HG03457 (cell line): ENCODE results near the gene POLG.

Source experiments
- ATAC-seq: cut with Tn5 transposase; IDR thresholded peaks from one replicate; pipeline ENCODE4 v1.9.1; 2021; ENCODE audit warnings: moderate number of reproducible peaks; ENCODE audit not compliant: unreplicated experiment

POLG gene

GRCh38 chr15:89328398-89329254 is 6.0 kb downstream of the POLG start:
- ATAC-seq = no peak

GRCh38 chr15:89327113-89327512 is 7.5 kb downstream of the POLG start:
- ATAC-seq = no peak

- no peak for ATAC-seq
Measured at GRCh38 chr15:89326316-89326715, 8.3 kb downstream of the POLG start.

DNA sequence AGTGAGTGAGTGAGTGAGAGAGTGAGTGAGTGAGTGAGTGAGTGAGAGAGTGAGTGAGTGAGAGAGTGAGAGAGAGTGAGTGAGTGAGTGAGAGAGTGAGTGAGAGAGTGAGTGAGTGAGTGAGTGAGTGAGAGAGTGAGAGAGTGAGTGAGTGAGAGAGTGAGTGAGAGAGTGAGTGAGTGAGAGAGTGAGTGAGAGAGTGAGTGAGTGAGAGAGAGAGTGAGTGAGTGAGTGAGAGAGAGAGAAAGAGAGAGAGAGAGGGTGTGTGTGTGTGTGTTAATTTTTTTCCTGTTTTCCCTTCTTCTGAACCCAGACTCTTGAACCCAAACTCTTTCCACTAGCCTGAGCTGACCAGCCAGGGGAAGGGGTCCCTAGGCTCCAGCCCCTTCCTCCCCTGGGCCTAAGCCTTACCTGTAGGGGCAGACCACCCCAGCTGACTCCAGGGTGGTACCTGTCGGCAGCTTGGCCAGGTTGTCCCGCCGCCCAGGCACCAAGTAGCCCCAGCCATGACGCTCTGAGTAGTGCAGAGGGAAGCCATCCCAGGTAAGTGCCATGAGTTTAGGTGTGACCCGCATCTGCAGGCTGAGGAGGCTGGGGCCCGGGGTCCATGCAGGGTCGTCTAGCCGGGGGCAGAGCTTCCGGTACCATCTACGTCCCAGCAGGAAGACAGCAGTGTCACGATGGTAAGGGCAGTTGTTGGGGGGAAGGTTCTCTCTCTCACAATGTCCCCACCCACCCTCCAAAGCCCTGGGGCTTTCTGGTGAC is 9.4 kb downstream of the POLG start:
- no peak for ATAC-seq

DNA sequence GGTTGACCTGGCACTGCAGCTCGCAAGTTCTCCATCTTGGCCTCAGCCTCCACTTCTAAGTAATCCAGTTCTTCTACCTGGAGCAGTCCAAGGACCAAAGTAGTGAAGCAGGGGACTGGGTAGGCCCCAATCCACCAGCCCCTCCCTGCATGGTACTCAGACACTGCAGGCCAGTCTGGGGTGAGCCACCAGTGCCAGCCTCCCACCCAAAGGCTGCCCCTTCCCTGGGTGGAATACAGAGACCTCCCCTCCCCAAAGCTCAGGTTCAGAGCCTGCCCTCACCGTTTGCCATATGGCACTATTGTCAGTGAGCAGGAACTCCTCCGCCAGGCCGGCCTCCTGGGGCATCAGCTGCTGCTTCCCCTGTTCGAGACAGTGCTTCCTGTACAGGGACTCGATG is 10.8 kb downstream of the POLG start:
- no peak for ATAC-seq

GRCh38 chr15:89322822-89323221 is 11.8 kb downstream of the POLG start:
- ATAC-seq = no peak

- ATAC-seq = no peak
Measured at GRCh38 chr15:89321521-89322410, 12.9 kb downstream of the POLG start.

GRCh38 chr15:89320200-89320599 is 14.4 kb downstream of the POLG start:
- no peak for ATAC-seq

DNA sequence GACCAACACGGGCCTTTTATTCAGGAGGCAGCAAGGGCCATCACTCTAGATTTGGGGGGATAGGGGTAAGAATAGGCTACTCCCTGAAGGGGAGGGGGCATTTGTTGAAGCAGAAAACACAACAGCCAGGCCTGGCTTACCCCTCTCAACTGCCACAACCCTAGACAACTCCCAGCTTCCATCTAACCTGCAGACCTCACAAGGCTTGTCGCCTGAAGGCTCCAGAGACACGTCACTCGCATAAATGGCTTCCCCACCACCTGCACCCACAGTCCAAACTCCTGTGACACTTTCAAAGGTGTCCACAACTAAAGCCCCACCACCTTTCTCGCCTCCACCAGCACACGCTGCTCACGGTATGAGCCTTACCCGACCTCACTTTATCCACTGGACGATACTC is 14.9 kb downstream of the POLG start:
- no peak for ATAC-seq

- ATAC-seq = no peak
Measured at GRCh38 chr15:89317186-89317720, 17.4 kb downstream of the POLG start.

GRCh38 chr15:89316504-89316903 is 18.1 kb downstream of the POLG start:
- no peak for ATAC-seq

DNA sequence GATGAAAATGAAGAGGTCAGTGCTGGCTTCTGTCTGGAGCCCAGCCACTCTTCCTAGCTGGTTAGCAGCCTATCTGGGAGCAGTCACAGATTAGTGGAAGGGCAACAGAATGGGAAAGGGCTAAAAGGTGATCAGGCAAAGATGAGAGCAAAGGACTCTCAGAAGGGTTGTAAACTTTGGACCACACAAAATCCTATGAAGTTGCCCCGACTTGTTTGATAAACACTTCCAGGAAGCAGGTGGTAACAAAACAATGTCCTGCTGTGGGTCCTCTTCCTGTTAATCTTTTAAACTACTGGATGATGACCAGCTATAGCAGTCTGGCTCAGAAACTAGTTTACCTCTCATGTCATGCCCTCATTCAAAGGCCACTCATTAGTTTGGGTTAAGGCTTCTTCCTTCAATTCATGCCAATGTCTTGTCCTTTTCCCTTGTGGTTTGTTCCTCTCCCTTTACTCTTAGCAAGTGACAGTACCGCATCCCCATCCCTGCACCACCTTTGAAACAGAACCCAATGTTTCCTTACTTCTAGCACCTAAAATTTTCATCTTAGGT is 19.2 kb downstream of the POLG start:
- ATAC-seq = no peak

- no peak for ATAC-seq
Measured at GRCh38 chr15:89309993-89310392, 24.6 kb downstream of the POLG start.

GRCh38 chr15:89308236-89308635 is 26.4 kb downstream of the POLG start:
- no peak for ATAC-seq

- ATAC-seq = no peak
Measured at GRCh38 chr15:89307791-89308190, 26.8 kb downstream of the POLG start.

GRCh38 chr15:89307046-89307587 is 27.5 kb downstream of the POLG start:
- no peak for ATAC-seq

- no peak for ATAC-seq
Measured at GRCh38 chr15:89305395-89305794, 29.2 kb downstream of the POLG start.

- no peak for ATAC-seq
Measured at GRCh38 chr15:89303986-89304385, 30.6 kb downstream of the POLG start.

DNA sequence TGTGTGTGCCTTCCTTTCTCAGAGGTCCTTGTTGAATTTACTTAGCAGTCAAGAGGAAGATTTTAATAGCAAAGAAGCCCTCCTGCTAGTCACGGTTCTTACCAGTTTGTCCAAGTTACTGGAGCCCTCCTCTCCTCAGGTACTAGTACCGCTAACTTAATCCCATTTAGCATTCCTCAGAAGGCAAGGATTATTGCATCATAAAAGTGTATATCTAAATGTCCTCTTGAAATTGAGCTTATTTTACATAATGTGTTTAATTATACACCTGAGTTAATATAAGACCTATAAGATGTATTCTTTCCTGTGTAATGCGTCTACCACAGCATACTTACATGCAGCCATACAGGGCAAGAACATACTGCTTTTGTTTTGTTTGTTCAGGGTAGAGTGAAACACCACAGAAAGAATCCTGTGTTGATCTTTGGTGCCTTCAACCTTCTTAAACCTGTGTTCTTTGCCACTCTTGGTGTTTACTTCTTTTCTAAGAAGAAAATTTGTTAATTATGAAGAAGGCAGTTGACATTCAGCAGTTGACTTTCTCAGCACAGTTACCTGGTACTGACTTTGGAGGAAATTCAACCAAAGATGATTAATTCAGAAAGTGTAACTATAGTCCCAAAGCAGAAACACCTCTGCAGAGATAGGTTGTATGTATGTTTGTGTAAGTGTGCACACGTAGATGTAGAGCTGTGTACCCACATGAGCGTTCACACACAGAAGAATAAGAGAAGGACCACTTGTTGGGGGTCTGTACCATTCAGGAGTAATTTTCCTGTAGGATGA is 33.1 kb downstream of the POLG start:
- no peak for ATAC-seq

DNA sequence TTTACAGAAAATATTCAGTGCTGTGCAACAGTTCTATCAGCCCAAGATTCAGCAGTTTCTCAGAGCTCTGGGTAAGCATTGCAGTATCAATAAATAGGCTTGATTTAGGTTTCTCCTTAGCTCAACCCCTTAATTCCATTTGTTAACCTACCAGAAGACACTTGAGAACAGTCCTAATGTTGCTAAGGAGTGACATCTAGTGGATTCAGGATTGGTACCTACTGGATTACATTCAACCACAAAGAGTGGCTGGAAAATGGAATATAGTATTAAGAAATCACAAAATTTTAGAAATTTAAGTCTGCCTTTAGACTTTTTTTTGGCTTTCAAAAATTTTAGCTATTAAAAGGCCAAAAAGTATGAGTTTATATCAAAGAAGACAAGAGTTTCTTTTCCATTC is 34.7 kb downstream of the POLG start:
- no peak for ATAC-seq
